K562 (cell line): ENCODE measurements around the gene SDF4. TPM values are rescaled to one million over a fixed set of nuclear protein-coding genes. Genes with fewer than 3 reads are reported as not detected.

Experiments
- CBX3 ChIP-seq, 2 experiments: IDR thresholded peaks; 1 replicate in 1 of 2; 2 replicates in 1 of 2; pipeline ENCODE4 v1.6.1; 2012; ENCODE audit warnings: inconsistent platforms in 2 of 2, low read length in 2 of 2, borderline replicate concordance in 1 of 2, control low read depth in 1 of 2
- CEBPZ ChIP-seq: fragments of 150-350 bp; IDR thresholded peaks from 2 replicates; pipeline ENCODE4 v1.6.1; 2014; ENCODE audit warnings: low read depth, mild to moderate bottlenecking, low read length, borderline replicate concordance
- ELK1 ChIP-seq: sonication (generic); formaldehyde crosslinking; IDR thresholded peaks from 2 replicates; pipeline ENCODE4 v1.8.1; 2022; ENCODE audit warnings: missing genetic modification reagents
- MGA ChIP-seq: fragments of 450-650 bp; IDR thresholded peaks from 2 replicates; pipeline ENCODE4 v1.6.1; 2016; ENCODE audit warnings: mild to moderate bottlenecking, moderate library complexity
- MLLT1 ChIP-seq, 2 experiments: fragments of 450-650 bp; IDR thresholded peaks; 2 replicates each; pipeline ENCODE4 v1.6.1; 2016
- NFRKB ChIP-seq: fragments of 450-650 bp; IDR thresholded peaks from 2 replicates; pipeline ENCODE4 v1.6.1; 2016; ENCODE audit warnings: low read depth
- SRSF7 ChIP-seq: fragments of 200-400 bp; formaldehyde crosslinking; optimal IDR thresholded peaks from 2 replicates; pipeline ENCODE3; 2017; ENCODE audit warnings: mild to moderate bottlenecking, low read depth, low read length
- TARDBP ChIP-seq: fragments of 450-650 bp; IDR thresholded peaks from 2 replicates; pipeline ENCODE4 v1.6.1; 2016
- ZC3H4 ChIP-seq: sonication (generic); formaldehyde crosslinking; IDR thresholded peaks from 2 replicates; pipeline ENCODE4 v1.9.0; 2021; ENCODE audit warnings: missing genetic modification reagents, borderline replicate concordance
- ZNF583 ChIP-seq: fragments of 250-450 bp; sonication (Bioruptor Pico); IDR thresholded peaks from 2 replicates; pipeline ENCODE4 v1.4.0; 2020
- polyA plus RNA-seq, 8 experiments: library from polyadenylated mRNA; depleted of rRNA in 4 of 8; stranded (reverse) in 5 of 8; unstranded in 3 of 8; fragments of >200 nt; fragmentation: Nextera tagmentation in 2 of 8; fragmentation: Illumina TruSeq in 1 of 8; extraction: Ambion mirVana in 2 of 8; extraction: Trizol in 1 of 8; gene quantifications; 2 replicates each; pipeline versions ENCODE4 v1.2.1 to v1.2.3, GENCODE V29; 2011 to 2014; ENCODE audit warnings: inconsistent platforms in 1 of 8, missing spikeins in 1 of 8
- total RNA-seq, 7 experiments: library from RNA; depleted of rRNA in 6 of 7; stranded (reverse); fragments of >200 nt in 6 of 7; fragmentation: Illumina TruSeq in 2 of 7; extraction: Trizol in 2 of 7; gene quantifications; 2 replicates each; pipeline versions ENCODE4 v1.2.1 to v1.2.3, GENCODE V29; 2011 to 2021; ENCODE audit warnings: low replicate concordance in 1 of 7

SDF4 gene
- total and polyA plus RNA-seq, 9 of the 15 experiments (the other 6 are each of a cell fraction or from before 2014, with no cell fraction given), result 0.35 to 160 (median 65.2) TPM

- TF ChIP-seq CBX3 (IDR thresholded peaks at IDR 0.05; ENCODE audit: borderline replicate concordance in 1 of 2, low read length in 2 of 2) (no peak), ELK1 (CRISPR knock-in tag) (no peak), MLLT1 (IDR thresholded peaks at IDR 0.05) (0 out of 4 replicates have a peak, but pooled peaks of 1 of the 2 experiments have one; percentile 24), CEBPZ (no peak), NFRKB (peak; percentile 65), ZC3H4 (CRISPR knock-in tag) (no peak), ZNF583 (CRISPR knock-in tag) (no peak), MGA (peak; percentile 87), TARDBP (0 out of 2 replicates have a peak, but pooled peaks have one; percentile 36), SRSF7 (no peak)
These were observed 46.6 kb downstream of the SDF4 start (continued) for GRCh38 chr1:1185101-1185765.
